ENCODE results near the gene MED6. TPM values are rescaled to one million over a fixed set of nuclear protein-coding genes. Genes with fewer than 3 reads are reported as not detected.

MED6 gene
- total and polyA plus RNA-seq, 2 experiments from 2014 or later: 49.2 to 49.6 TPM

DNA sequence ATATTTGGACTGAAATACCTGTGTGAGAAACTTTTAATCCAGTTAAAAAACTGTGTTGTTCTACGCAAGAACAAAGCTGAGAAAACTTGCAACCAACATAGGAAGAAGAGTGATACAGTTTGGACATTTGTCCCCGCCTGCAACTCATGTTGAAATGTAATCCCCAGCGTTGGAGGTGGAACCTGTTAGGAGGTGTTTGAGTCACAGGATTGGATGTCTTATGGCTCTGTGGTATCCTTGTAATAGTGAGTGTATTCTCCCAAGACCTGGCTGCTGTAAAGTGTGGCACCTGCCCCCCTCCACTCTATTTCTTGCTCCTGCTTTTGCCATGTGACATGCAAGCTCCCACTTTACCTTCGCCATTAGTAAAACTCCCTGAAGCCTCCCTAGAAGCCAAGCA lies 37.0 kb downstream of the MED6 start:
- Histone ChIP-seq H3K4me1 (ENCODE audit: insufficient read depth) (no peaks in the 10 kb centered on the region), H4K20me1 (replicated peaks; ENCODE audit: insufficient read depth) (no peaks in the 10 kb centered on the region; the same call in 1 of the 2 replicates), H3F3A (replicated peaks; ENCODE audit: low read depth) (no peaks in the 10 kb centered on the region), H3K4me3 (no peak overlapping the region), H3K27ac (ENCODE audit: low read depth) (no peak overlapping the region), H3K36me3 (ENCODE audit: insufficient read depth) (peaks cover 37% of the 10 kb centered on the region), H2AFZ (no peak overlapping the region), H3K4me2 (no peak overlapping the region), H3K79me2 (replicated peaks; ENCODE audit: insufficient read depth) (peaks cover 6% of the 10 kb centered on the region; the same call in 1 of the 2 replicates), H3K9me2 (ENCODE audit: insufficient read depth) (0 out of 2 replicates have a peak, but pooled peaks cover 3% of the 10 kb centered on the region), H3K27me3 (ENCODE audit: insufficient read depth) (no peaks in the 10 kb centered on the region)
- DNase-seq (ENCODE audit: low spot score) (no peak), ATAC-seq (no peak)
- peaks cover 3% of the 10 kb centered on the region; the same call in 1 of the 3 replicates for H3K4me1 Mint-ChIP-seq
- peaks cover 75% of the 10 kb centered on the region for H3K36me3 Mint-ChIP-seq (ENCODE audit: low read depth)
- no peak overlapping the region for H3K27ac Mint-ChIP-seq
- no peak overlapping the region for H3K4me3 Mint-ChIP-seq
- H3K9me3 Mint-ChIP-seq: peaks cover 47% of the 10 kb centered on the region
- H3K27me3 Mint-ChIP-seq (ENCODE audit: insufficient read depth, low read depth, poor library complexity): peaks cover 4% of the 10 kb centered on the region
- no peak for TF ChIP-seq CREB1 (CRISPR knock-in tag; IDR thresholded peaks at IDR 0.05; ENCODE audit: low read depth)
- no peak for TF ChIP-seq ZNF462 (CRISPR knock-in tag; IDR thresholded peaks at IDR 0.05)
- TF ChIP-seq, protein P1, sequence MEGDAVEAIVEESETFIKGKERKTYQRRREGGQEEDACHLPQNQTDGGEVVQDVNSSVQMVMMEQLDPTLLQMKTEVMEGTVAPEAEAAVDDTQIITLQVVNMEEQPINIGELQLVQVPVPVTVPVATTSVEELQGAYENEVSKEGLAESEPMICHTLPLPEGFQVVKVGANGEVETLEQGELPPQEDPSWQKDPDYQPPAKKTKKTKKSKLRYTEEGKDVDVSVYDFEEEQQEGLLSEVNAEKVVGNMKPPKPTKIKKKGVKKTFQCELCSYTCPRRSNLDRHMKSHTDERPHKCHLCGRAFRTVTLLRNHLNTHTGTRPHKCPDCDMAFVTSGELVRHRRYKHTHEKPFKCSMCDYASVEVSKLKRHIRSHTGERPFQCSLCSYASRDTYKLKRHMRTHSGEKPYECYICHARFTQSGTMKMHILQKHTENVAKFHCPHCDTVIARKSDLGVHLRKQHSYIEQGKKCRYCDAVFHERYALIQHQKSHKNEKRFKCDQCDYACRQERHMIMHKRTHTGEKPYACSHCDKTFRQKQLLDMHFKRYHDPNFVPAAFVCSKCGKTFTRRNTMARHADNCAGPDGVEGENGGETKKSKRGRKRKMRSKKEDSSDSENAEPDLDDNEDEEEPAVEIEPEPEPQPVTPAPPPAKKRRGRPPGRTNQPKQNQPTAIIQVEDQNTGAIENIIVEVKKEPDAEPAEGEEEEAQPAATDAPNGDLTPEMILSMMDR (conservative IDR thresholded peaks at IDR 0.05; ENCODE audit: low read depth in 2 of 2): no peak
- no peak for TF ChIP-seq EZH2 (IDR thresholded peaks at IDR 0.05; ENCODE audit: low read depth, unreplicated experiment)
- TF ChIP-seq NANOG (IDR thresholded peaks at IDR 0.05; ENCODE audit: borderline replicate concordance): no peak
- TF ChIP-seq ZNF114 (CRISPR knock-in tag; IDR thresholded peaks at IDR 0.05): no peak

Data from GM23338 (cell line).